ENCODE data around the gene SSNA1.

The SSNA1 gene

DNA sequence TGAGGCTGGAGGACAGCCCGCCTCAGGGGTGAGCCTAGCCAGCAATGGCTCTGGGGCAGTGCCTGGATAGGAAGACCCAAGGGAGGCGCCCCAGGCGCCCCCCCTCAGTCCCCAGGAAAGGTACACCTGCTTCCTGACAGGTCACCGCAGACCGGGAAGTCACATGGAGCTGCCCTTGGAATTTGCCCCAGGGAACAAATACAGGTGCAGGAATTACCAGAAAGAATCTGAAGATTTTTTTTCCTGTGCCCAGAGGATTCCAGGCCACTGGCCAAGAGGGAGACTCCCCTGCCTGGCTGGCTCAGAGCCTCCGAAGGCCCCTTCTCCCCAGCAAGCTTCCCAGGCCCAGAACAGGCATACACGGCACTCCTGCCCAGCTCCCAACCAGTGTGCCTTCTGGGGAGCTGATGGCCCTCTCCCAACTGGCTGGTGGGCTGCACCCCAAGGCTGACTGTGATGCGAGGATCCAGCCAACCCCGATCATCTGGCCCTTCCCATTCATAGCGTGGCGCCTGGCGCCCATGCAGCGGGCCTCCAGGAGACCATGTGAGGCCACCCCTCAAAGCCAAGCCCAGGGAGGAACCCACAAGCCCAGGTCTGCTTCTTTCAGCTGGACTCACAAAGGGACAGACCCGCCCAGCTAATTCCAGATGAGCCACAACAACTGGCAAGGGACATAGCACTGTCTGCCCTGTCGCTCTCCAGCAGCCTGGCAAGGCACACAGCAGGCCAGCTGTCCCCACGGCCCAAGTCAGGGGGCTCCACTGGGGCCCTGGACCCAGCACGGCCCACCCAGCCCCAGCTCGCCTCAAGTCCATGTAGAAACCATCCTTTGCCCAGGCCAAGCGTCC is 9.8 kb downstream of the SSNA1 start:
- DNase-seq: peak in 4 of 58 donors; percentile 7 to 57 (median 38)

DNA sequence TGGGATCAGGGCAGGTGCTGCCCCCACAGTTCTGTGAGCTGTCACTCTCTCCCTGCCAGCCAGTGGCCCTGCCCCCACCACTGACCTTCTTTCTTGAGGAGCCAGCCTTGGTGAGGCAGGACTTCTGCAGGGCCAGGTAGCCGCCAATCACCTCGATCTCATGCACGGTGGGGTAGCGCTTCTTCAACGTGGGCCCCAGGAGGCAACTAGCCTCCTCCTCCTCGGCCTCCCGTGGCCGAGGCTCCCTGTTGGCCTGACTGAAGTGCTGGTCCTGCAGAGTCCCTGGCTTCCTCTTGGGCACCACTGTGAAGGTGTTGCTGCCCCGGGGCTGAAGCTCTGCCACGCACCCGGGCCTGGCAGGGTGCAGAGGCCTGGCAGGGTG is 10.4 kb downstream of the SSNA1 start:
- DNase-seq: no peak

DNA sequence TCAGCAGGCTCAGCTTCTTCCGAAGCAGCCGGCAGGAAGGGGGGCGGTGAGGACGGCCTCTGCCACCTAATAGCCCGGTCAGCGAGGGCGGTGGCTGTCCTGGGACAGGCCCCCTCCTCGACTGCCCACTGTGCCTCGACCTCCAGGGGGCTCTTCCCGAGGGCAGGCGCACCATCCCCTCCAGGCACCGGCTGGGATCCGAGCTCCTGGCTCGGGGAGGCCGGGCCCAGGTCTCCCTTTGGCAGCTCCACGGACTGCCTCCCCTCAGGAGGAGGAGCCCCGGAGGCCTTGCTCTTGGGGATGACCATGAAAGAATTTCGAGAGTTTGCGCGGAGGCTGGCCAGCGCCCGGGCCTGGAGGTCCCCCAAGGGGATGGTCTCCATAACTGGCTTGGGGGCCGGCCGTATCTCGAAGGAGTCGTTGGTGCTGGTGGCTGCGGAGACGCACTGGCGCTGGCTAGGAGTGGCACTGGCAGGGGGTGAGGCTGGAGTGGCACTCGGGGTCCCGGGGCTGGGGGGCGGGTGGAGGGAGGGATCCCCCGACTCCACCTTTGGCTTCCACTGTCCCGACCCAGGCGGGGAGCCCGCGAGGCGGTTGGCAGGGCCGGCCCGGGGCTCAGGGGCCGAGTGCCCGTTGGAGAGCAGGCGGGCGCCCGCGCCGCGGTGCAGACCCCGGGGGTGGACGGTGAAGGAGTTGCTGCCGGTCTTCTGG is 11.1 kb downstream of the SSNA1 start:
- DNase-seq: no peak

DNA sequence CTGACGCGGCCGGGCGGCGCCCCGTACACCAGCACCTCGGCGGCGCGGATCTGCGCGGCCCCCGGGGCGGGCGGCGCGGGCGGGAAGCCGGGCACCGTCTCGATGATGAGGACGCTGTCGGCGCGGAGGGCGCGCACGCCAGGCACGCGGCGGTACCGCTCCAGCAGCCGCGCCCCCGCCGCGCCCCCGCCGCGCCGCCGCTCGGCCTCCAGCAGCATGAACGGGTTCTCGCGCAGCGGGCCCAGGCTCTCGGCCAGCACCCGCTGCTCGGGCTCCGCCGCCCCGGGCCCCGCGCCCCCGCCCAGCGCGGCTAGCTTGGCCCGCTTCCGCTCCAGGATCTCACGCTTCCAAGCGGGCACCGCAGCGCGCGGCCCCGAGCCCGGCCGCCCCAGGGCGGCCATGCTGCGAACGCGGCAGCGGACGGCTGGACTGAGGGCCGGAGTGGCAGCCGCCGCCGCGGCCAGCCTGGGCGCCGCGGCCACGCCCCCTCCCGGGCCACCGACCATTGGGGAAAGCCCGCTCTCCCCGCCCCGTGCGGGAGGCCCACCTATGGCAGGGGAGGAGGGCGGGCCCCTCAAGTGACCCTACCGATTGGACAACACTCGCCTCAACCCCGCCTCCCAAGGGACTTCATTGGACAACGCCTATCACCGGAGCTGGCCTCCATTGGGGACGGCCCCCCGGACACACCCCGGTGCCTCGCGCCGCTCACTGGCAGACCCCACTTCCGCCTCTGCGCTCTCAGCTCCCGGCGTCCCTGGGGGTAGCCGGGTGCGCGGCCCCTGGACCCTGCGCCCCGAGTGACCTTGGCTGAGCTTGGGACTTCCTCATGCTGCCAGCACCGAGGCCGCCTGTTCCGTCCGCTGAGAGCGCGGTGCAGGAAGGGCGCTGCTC is 12.1 kb downstream of the SSNA1 start, which contains the start of gene TPRN:
Gene TPRN, minus strand, starts transcription at position 431 of the 894 bp plus-strand sequence. Its CDS starts 30 bp downstream, at position 401.
- peak; percentile 70 to 99 (median 98) for DNase-seq

GRCh38 chr9:137201205-137201868 is 12.9 kb downstream of the SSNA1 start:
- no peak for DNase-seq

DNA sequence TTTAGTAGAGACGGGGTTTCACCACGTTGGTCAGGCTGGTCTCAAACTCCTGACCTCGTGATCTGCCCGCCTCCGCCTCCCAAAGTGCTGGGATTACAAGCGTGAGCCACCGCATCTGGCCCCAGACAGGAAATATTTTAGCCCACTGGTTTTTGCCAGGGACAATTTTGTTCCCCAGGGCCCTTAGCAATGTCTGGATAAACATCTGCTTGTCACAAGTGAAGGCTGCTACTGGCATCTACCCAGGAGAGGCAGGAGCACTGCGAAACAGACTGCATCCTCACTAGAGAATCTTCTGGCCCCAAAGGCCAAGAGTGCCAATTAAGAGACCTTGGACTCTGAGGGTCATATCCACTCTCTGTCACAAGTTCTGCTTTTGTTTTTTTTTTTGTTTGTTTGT is 14.5 kb downstream of the SSNA1 start:
- DNase-seq: no peak

GRCh38 chr9:137204731-137205125 is 16.3 kb downstream of the SSNA1 start:
- no peak for DNase-seq

GRCh38 chr9:137205126-137206069 is 16.9 kb downstream of the SSNA1 start, which contains the start of the genes NDOR1 and TMEM203:
TSS of gene NDOR1 (plus strand) at chr9:137205700. CDS start at chr9:137205778, 78 bp downstream.
TSS of gene TMEM203 (minus strand) at chr9:137205648. CDS start at chr9:137205414, 234 bp downstream.
- peak in 57 of 58 donors; percentile 63 to 97 (median 86) for DNase-seq

- no peak for DNase-seq
Measured at GRCh38 chr9:137206602-137207001, 18.1 kb downstream of the SSNA1 start.

DNA sequence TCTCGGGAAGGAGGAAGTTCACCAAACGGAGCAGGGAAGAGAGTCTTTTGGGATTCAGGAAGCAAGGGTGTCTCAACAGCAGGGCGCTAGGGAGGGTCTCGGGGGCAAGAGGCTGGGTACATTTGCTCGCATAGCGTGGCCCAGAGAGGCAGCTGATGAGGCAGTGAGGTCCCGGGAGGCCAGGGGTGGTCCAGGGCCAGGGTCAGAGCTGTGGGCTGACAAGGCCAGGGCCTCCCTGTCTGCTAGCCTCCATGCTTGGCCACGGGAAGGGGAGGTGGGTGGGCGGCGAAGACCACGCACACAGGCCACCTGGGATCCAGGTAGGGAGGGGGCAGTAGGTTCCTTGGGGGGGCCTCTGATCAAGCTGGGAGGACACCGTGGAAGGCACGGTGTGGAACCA is 23.1 kb downstream of the SSNA1 start:
- no peak for DNase-seq

GRCh38 chr9:137212520-137212919 is 24.0 kb downstream of the SSNA1 start:
- DNase-seq: no peak

GRCh38 chr9:137213160-137214060 is 24.9 kb downstream of the SSNA1 start:
- peak in 10 of 58 donors; percentile 31 to 65 (median 50) for DNase-seq

DNA sequence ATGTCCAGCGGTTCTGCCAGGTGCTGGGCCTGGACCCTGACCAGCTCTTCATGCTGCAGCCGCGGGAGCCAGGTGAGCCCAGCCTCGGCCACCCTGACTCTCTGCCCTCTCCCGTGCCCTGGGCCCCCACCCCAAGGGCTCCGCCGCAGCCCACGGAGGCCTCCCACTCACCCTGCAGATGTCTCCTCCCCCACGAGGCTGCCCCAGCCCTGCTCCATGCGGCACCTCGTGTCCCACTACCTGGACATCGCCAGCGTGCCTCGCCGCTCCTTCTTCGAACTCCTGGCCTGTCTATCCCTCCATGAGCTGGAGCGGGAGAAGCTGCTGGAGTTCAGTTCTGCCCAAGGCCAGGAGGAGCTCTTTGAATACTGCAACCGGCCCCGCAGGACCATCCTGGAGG is 26.1 kb downstream of the SSNA1 start:
- no peak for DNase-seq

- no peak for DNase-seq
Measured at GRCh38 chr9:137215196-137215986, 26.9 kb downstream of the SSNA1 start.

DNA sequence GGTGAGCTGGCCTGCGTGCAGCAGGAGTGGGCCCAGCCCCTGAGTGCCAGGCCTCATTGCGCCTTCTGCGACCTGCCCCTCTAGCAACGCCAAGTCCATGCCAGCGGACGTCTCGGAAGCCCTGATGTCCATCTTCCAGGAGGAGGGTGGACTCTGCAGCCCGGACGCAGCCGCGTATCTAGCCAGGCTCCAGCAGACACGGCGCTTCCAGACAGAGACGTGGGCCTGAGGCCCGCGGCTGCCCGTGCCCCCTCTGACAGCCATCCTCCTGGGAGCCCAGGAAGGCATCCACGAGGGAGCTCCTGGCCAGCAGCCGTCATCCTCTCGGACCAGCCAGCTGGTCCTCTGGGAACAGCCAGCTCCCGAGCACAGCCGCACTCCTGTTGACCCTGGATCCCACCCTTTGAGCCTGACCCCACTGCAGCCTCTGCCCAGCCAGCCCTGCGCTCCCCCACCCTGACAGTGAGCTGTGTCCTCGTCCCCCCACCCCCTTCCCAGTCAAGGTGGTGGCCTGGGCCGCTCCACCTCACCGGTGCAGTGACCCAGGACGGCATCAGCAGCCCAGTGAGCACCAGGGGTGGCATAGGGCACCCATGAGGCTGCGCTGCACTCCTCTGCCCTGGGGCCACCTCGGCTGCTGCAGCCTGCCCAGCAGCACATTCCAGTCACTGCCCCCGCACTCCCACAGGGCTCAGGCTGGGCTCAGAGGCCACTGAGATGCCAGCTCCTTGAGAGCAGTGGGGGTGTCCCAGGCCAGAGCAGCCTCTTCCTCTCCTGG is 27.9 kb downstream of the SSNA1 start:
- no peak for DNase-seq

Measured in anterior cingulate cortex (tissue), 58 donors.